Activated CD8-positive, alpha-beta memory T cell treated with anti-CD3 and anti-CD28 coated beads, Interleukin-2, amount 50 U/mL, for 24 hours (primary cell): Measurements from ENCODE around the gene RNF222.

Source experiments
- DNase-seq: peaks from one replicate; pipeline ENCODE4 v3.0.0-alpha.2; 2020; ENCODE audit errors: extremely low read depth

The RNF222 gene

DNA sequence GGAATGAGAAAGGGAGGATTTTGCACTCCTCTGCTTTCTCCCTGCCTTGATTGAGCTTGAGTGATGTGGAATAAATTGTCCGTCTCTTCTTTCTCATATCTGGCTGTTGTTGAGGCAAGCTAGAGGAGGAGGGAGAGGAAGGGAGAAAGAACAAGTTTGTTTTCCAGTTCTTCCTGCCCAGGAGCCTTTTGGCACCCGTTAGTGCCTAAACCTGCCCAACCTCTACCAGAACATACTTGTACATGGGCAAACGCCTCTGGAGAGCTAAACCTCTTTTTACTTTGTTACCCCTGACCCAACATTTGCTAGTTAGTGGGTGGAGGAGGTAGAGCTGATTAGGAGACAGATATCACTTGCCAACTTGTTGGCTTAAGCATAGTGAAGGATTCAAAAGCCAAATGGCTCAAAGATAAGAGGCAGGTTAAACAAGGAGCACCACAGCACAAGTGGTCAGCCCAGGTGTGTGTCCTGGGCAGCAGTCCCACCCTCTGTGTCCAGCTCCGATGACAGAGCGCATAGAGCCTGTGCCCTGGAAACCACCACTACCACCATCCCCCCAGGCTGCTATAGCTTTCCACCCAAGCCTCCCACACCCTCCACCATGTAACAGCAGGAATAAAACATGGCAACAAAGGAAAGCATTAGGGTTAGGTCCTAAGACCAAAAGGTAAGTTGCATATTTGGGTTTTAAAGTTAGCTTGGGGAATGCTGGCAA lies 51.5 kb downstream of the RNF222 start:
- no peak for DNase-seq

DNA sequence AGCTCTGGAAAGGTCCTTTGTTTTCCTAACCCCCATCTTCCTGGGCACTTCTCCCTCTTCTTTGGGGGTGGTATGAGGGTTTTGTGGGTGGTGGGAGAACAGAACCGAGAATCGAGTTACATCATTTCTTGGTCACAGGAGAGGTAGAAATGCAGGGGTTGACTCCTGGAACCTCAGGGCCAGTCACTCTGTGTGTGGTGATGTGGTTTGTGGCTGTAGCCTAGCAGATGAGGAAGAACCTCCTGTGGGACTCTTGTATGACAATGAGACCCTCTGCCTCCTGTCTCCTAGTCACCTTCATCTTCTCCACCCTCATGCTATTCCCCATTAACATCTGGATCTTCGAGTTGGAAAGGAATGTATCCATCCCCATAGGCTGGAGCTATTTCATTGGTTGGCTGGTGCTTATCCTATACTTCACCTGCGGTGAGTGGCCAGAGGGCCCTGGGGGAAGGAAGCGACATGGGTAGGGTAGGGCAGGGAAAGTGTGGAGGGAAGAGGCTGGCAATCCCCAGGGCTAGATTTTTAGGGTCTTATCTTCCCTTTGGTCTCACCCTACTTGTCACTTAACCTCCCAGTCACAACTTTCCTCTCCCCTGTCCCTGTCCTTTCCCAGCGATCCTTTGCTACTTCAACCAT lies 52.5 kb downstream of the RNF222 start:
- no peak for DNase-seq

GRCh38 chr17:8341456-8341855 lies 56.2 kb downstream of the RNF222 start:
- DNase-seq, result no peak
